GM12878 (cell line): Measurements from ENCODE around the gene PLXNA2. TPM values are rescaled to one million over a fixed set of nuclear protein-coding genes. Genes with fewer than 3 reads are reported as not detected.

Experiments
- ATAC-seq: fragments of 200-7000 bp; cut with Tn5 transposase; 3 replicates; pipeline ENCODE4 v1.9.1; 2020; ENCODE audit warnings: mild to moderate bottlenecking, moderate library complexity
- BruUV-seq: library from RNA; stranded (reverse); fragments of 400-500 nt; replicated peaks from 2 replicates; lab custom pipeline; 2021; lab: Mats Ljungman, UMichigan
- CTCF ChIA-PET: fragments of 300-600 bp; sonication (Branson Sonifier 250); formaldehyde crosslinking; extraction: SDS; loops from one replicate; lab custom pipeline; 2021; ENCODE audit warnings: inconsistent platforms; lab: Yijun Ruan, JAX
- POLR2A ChIA-PET: fragments of 350-600 bp; formaldehyde crosslinking; extraction: SDS; loops from one replicate; lab custom pipeline; 2021; ENCODE audit warnings: inconsistent platforms; lab: Charles Lee
- RAD21 ChIA-PET: fragments of 300-600 bp; sonication (Branson Sonifier 250); formaldehyde crosslinking; loops from one replicate; lab custom pipeline; 2023; ENCODE audit warnings: antibody characterized with exemption; ENCODE audit not compliant: unreplicated experiment; lab: Charles Lee
- SMC1A ChIA-PET: fragments of 300-600 bp; sonication (Branson Sonifier 250); formaldehyde crosslinking; loops from one replicate; lab custom pipeline; 2023; ENCODE audit not compliant: unreplicated experiment, uncharacterized antibody; lab: Charles Lee
- DNase-seq: peaks from one replicate; pipeline ENCODE4 v3.0.0-alpha.2; 2011; ENCODE audit warnings: low read depth, low spot score
- FAIRE-seq: peaks from 3 replicates; lab custom pipeline; 2011; peaks lifted over from hg19 to GRCh38; lab: Jason Lieb, UNC
- H2AFZ ChIP-seq: 2 replicates; pipeline ENCODE4 v1.6.0; 2011; ENCODE audit warnings: low read depth, low read length, control low read depth; ENCODE audit not compliant: control insufficient read depth
- H3K27ac ChIP-seq: 2 replicates; pipeline ENCODE4 v1.5.1; 2011; ENCODE audit warnings: control low read depth; ENCODE audit not compliant: control insufficient read depth, insufficient read depth
- H3K27me3 ChIP-seq, 2 experiments: replicated peaks in 1 of 2; 2 replicates each; pipeline versions ENCODE4 v1.6.0 to v1.6.1; 2011; ENCODE audit warnings: low read length in 1 of 2; ENCODE audit not compliant: control insufficient read depth in 2 of 2, insufficient read depth in 2 of 2
- H3K36me3 ChIP-seq, 2 experiments: 2 replicates each; pipeline ENCODE4 v1.5.1; 2011; ENCODE audit warnings: low read length in 1 of 2; ENCODE audit not compliant: control insufficient read depth in 2 of 2, insufficient read depth in 2 of 2
- H3K4me1 ChIP-seq: 2 replicates; pipeline ENCODE4 v1.6.1; 2011; ENCODE audit warnings: mild to moderate bottlenecking, low read length, moderate library complexity, mixed read lengths; ENCODE audit not compliant: control insufficient read depth, insufficient read depth
- H3K4me2 ChIP-seq: 2 replicates; pipeline ENCODE4 v1.6.0; 2011; ENCODE audit warnings: control low read depth; ENCODE audit not compliant: control insufficient read depth, insufficient read depth
- H3K4me3 ChIP-seq: fragments of 200-600 bp; sonication (generic); 2 replicates; pipeline ENCODE4 v1.5.1; 2016
- H3K79me2 ChIP-seq: 2 replicates; pipeline ENCODE4 v1.6.0; 2011; ENCODE audit warnings: low read length; ENCODE audit not compliant: control insufficient read depth, insufficient read depth
- H3K9ac ChIP-seq: 2 replicates; pipeline ENCODE4 v1.8.0; 2011; ENCODE audit warnings: low read length, control low read depth, mixed read lengths; ENCODE audit not compliant: control insufficient read depth, insufficient read depth
- H3K9me3 ChIP-seq: replicated peaks from 3 replicates; pipeline ENCODE4 v1.5.1; 2011; ENCODE audit warnings: mild to moderate bottlenecking, low read length; ENCODE audit not compliant: control insufficient read depth, insufficient read depth
- H4K20me1 ChIP-seq: 2 replicates; pipeline ENCODE4 v1.6.0; 2011; ENCODE audit not compliant: control insufficient read depth, insufficient read depth
- EP300 ChIP-seq, 2 experiments: fragments of 150-350 bp in 1 of 2; IDR thresholded peaks; 2 replicates each; pipeline ENCODE4 v1.6.1; 2011 to 2012; ENCODE audit warnings: low read depth in 2 of 2, low read length in 2 of 2, borderline replicate concordance in 1 of 2, improper control_type of control experiment in 1 of 2, inconsistent platforms in 1 of 2; ENCODE audit not compliant: control insufficient read depth in 1 of 2
- EZH2 ChIP-seq: IDR thresholded peaks from 2 replicates; pipeline ENCODE4 v1.6.1; 2012; ENCODE audit warnings: low read depth, mild to moderate bottlenecking, control low read depth, inconsistent platforms, low read length, borderline replicate concordance; ENCODE audit not compliant: control insufficient read depth
- HDGF ChIP-seq: fragments of 450-650 bp; IDR thresholded peaks from 2 replicates; pipeline ENCODE4 v1.6.1; 2016; ENCODE audit warnings: antibody characterized with exemption
- MTA2 ChIP-seq: fragments of 450-650 bp; IDR thresholded peaks from 2 replicates; pipeline ENCODE4 v1.6.1; 2016; ENCODE audit warnings: low read depth, mild to moderate bottlenecking, moderate library complexity
- MXI1 ChIP-seq: fragments of 150-350 bp; IDR thresholded peaks from 2 replicates; pipeline ENCODE4 v1.6.1; 2011; ENCODE audit warnings: low read depth, mild to moderate bottlenecking, inconsistent platforms, low read length, improper control_type of control experiment
- NFYB ChIP-seq: IDR thresholded peaks from 2 replicates; pipeline ENCODE4 v1.6.1; 2011; ENCODE audit warnings: low read depth, mild to moderate bottlenecking, low read length, improper control_type of control experiment, moderate library complexity; ENCODE audit not compliant: insufficient read depth
- RCOR1 ChIP-seq: conservative IDR thresholded peaks from 2 replicates; pipeline ENCODE4 v1.6.1; 2012; ENCODE audit warnings: low read depth, low read length, improper control_type of control experiment
- SMC3 ChIP-seq: IDR thresholded peaks from 2 replicates; pipeline ENCODE4 v1.6.1; 2011; ENCODE audit warnings: low read length, improper control_type of control experiment, borderline replicate concordance
- ZNF207 ChIP-seq: fragments of 450-650 bp; IDR thresholded peaks from 2 replicates; pipeline ENCODE4 v1.6.1; 2014; ENCODE audit warnings: antibody characterized with exemption, mild to moderate bottlenecking, borderline replicate concordance
- WGBS: methylation state at CpG from one replicate; pipeline ENCODE4 v1.1.6; 2016; ENCODE audit warnings: low lambda C conversion rate; ENCODE audit not compliant: insufficient replicate concordance, insufficient coverage; ENCODE audit errors: missing lambda C conversion rate; 5-methylcytosine and 5-hydroxymethylcytosine counted together
- in situ Hi-C: fragments of 300-500 bp; cut with MboI; formaldehyde crosslinking; loops from 9 replicates; pipeline ENCODE4 v1.14.3; 2018; ENCODE audit warnings: mixed read lengths
- intact Hi-C: fragments of 100-400 bp; cut with micrococcal nuclease; formaldehyde crosslinking; loops from one replicate; pipeline ENCODE4 v1.14.2; 2022; ENCODE audit not compliant: unreplicated experiment
- polyA plus RNA-seq, 11 experiments: library from polyadenylated mRNA; depleted of rRNA in 4 of 11; unstranded in 6 of 11; stranded (reverse) in 5 of 11; fragments of >200 nt; fragmentation: Nextera tagmentation in 4 of 11; fragmentation: Illumina TruSeq in 1 of 11; extraction: Ambion mirVana in 4 of 11; extraction: Trizol in 1 of 11; gene quantifications; 1 replicate in 1 of 11; 2 replicates in 10 of 11; pipeline versions ENCODE4 v1.2.1 to v1.2.3, GENCODE V29; 2011 to 2016; ENCODE audit warnings: inconsistent platforms in 2 of 11, missing spikeins in 2 of 11, low read depth in 1 of 11
- total RNA-seq, 4 experiments: library from RNA; depleted of rRNA in 3 of 4; stranded (reverse); fragments of >200 nt in 3 of 4; fragmentation: Illumina TruSeq in 1 of 4; extraction: Trizol in 1 of 4; gene quantifications; 2 replicates each; pipeline versions ENCODE4 v1.2.1 to v1.2.3, GENCODE V29; 2013 to 2021
- TF ChIP-seq, protein P1 (sequence below): fragments of 450-650 bp; conservative IDR thresholded peaks from 2 replicates; pipeline ENCODE4 v1.6.1; 2017; ENCODE audit warnings: mild to moderate bottlenecking, moderate library complexity
- TF ChIP-seq, protein P2 (sequence below): fragments of 450-650 bp; IDR thresholded peaks from 2 replicates; pipeline ENCODE4 v1.6.1; 2018; ENCODE audit warnings: borderline replicate concordance, mild to moderate bottlenecking; ENCODE audit not compliant: partially characterized antibody
- TF ChIP-seq, protein P3 (sequence below): IDR thresholded peaks from 2 replicates; pipeline ENCODE4 v1.6.1; 2012; ENCODE audit warnings: mild to moderate bottlenecking, low read depth, low read length

PLXNA2 gene
- total and polyA plus RNA-seq, 10 of the 15 experiments (the other 5 are each of a cell fraction or from before 2014, with no cell fraction given), result under 0.01 to 0.08 (median 0.07) TPM; not detected in 4

DNA sequence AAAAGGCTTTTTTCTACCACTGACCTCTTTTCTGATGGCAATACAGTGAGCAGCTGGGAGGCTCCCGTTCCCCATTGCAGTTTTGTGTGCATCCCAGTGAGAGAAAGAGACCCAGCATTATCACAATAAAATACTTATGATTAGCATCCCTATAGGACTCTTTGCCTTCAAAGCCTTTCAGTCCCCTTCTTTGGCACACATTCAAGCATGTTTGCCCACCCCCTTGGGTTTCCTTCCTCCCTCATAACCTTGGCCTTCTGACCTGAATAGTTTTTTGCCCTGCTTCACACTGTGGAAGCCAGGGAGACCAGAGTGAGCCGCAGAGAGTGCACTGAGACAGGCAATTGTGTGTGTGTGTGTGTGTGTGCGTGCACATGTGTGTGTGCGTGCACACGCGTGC lies 13.2 kb upstream of the PLXNA2 start:
- RAD21 ChIA-PET, result no interaction called here
- FAIRE-seq (no peak), DNase-seq (no peak), ATAC-seq (no peak)
- whole genome bisulfite sequencing, result 61% methylated on average over 6 of the region's 6 CpGs
- POLR2A ChIA-PET, result no interaction called here
- Histone ChIP-seq H4K20me1 (no peaks in the 10 kb centered on the region), H3K4me1 (no peaks in the 10 kb centered on the region), H3K27me3 (no peaks in the 10 kb centered on the region; a peak in 3 of 4 replicates), H3K36me3 (no peaks in the 10 kb centered on the region), H3K79me2 (no peaks in the 10 kb centered on the region), H3K27ac (no peak overlapping the region), H3K4me2 (no peak overlapping the region), H3K9me3 (no peaks in the 10 kb centered on the region; the same call in 2 of the 3 replicates), H2AFZ (no peak overlapping the region), H3K4me3 (no peak overlapping the region), H3K9ac (no peak overlapping the region)
- no TSS peak for BruUV-seq
- CTCF ChIA-PET, result no interaction called here
- intact Hi-C loops (no loop called here), in situ Hi-C loops (no loop called here)
- SMC1A ChIA-PET, result no interaction called here
- TF ChIP-seq NFYB (no peak), EP300 (IDR thresholded peaks at IDR 0.05; ENCODE audit: borderline replicate concordance in 1 of 2, control insufficient read depth in 1 of 2, low read depth in 2 of 2, low read length in 2 of 2) (no peak), RCOR1 (no peak), MXI1 (no peak), SMC3 (no peak), ZNF207 (no peak), HDGF (no peak), MTA2 (no peak), EZH2 (no peak)
- TF ChIP-seq, protein P1, sequence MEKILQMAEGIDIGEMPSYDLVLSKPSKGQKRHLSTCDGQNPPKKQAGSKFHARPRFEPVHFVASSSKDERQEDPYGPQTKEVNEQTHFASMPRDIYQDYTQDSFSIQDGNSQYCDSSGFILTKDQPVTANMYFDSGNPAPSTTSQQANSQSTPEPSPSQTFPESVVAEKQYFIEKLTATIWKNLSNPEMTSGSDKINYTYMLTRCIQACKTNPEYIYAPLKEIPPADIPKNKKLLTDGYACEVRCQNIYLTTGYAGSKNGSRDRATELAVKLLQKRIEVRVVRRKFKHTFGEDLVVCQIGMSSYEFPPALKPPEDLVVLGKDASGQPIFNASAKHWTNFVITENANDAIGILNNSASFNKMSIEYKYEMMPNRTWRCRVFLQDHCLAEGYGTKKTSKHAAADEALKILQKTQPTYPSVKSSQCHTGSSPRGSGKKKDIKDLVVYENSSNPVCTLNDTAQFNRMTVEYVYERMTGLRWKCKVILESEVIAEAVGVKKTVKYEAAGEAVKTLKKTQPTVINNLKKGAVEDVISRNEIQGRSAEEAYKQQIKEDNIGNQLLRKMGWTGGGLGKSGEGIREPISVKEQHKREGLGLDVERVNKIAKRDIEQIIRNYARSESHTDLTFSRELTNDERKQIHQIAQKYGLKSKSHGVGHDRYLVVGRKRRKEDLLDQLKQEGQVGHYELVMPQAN, result no peak
- TF ChIP-seq, protein P2, sequence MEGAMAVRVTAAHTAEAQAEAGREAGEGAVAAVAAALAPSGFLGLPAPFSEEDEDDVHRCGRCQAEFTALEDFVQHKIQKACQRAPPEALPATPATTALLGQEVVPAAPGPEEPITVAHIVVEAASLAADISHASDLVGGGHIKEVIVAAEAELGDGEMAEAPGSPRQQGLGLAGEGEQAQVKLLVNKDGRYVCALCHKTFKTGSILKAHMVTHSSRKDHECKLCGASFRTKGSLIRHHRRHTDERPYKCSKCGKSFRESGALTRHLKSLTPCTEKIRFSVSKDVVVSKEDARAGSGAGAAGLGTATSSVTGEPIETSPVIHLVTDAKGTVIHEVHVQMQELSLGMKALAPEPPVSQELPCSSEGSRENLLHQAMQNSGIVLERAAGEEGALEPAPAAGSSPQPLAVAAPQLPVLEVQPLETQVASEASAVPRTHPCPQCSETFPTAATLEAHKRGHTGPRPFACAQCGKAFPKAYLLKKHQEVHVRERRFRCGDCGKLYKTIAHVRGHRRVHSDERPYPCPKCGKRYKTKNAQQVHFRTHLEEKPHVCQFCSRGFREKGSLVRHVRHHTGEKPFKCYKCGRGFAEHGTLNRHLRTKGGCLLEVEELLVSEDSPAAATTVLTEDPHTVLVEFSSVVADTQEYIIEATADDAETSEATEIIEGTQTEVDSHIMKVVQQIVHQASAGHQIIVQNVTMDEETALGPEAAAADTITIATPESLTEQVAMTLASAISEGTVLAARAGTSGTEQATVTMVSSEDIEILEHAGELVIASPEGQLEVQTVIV, result no peak
- TF ChIP-seq, protein P3, sequence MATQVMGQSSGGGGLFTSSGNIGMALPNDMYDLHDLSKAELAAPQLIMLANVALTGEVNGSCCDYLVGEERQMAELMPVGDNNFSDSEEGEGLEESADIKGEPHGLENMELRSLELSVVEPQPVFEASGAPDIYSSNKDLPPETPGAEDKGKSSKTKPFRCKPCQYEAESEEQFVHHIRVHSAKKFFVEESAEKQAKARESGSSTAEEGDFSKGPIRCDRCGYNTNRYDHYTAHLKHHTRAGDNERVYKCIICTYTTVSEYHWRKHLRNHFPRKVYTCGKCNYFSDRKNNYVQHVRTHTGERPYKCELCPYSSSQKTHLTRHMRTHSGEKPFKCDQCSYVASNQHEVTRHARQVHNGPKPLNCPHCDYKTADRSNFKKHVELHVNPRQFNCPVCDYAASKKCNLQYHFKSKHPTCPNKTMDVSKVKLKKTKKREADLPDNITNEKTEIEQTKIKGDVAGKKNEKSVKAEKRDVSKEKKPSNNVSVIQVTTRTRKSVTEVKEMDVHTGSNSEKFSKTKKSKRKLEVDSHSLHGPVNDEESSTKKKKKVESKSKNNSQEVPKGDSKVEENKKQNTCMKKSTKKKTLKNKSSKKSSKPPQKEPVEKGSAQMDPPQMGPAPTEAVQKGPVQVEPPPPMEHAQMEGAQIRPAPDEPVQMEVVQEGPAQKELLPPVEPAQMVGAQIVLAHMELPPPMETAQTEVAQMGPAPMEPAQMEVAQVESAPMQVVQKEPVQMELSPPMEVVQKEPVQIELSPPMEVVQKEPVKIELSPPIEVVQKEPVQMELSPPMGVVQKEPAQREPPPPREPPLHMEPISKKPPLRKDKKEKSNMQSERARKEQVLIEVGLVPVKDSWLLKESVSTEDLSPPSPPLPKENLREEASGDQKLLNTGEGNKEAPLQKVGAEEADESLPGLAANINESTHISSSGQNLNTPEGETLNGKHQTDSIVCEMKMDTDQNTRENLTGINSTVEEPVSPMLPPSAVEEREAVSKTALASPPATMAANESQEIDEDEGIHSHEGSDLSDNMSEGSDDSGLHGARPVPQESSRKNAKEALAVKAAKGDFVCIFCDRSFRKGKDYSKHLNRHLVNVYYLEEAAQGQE, result no peak
